IMR-90 (cell line): ENCODE data around the gene PSMD10.

ENCODE experiments used
- BHLHE40 ChIP-seq: fragments of 150-350 bp; IDR thresholded peaks from 2 replicates; pipeline ENCODE4 v1.6.1; 2016; ENCODE audit warnings: mild to moderate bottlenecking, low read depth, low read length
- CEBPB ChIP-seq: IDR thresholded peaks from 2 replicates; pipeline ENCODE4 v1.6.1; 2012; ENCODE audit warnings: low read depth, low read length, improper control_type of control experiment
- FOS ChIP-seq: fragments of 150-350 bp; IDR thresholded peaks from 2 replicates; pipeline ENCODE4 v1.6.1; 2016; ENCODE audit warnings: low read depth, low read length
- MAFK ChIP-seq: IDR thresholded peaks from 2 replicates; pipeline ENCODE4 v1.6.1; 2012; ENCODE audit warnings: low read depth, low read length, improper control_type of control experiment
- MAZ ChIP-seq: IDR thresholded peaks from 2 replicates; pipeline ENCODE4 v1.6.1; 2012; ENCODE audit warnings: low read depth, mild to moderate bottlenecking, low read length, improper control_type of control experiment, moderate library complexity, borderline replicate concordance
- MXI1 ChIP-seq: IDR thresholded peaks from 2 replicates; pipeline ENCODE4 v1.6.1; 2012; ENCODE audit warnings: low read depth, mild to moderate bottlenecking, low read length, moderate library complexity, borderline replicate concordance
- POLR2A ChIP-seq: IDR thresholded peaks from 2 replicates; pipeline ENCODE4 v1.6.1; 2012; ENCODE audit warnings: mild to moderate bottlenecking, low read depth, low read length
- RAD21 ChIP-seq: IDR thresholded peaks from 2 replicates; pipeline ENCODE4 v1.6.1; 2012; ENCODE audit warnings: low read length, improper control_type of control experiment
- TF ChIP-seq, protein P1 (sequence below): conservative IDR thresholded peaks from 2 replicates; pipeline ENCODE4 v1.5.1; 2012; ENCODE audit warnings: mild to moderate bottlenecking, low read depth, low read length, improper control_type of control experiment
- TF ChIP-seq, protein P2 (sequence below): fragments of 150-350 bp; IDR thresholded peaks from 2 replicates; pipeline ENCODE4 v1.6.1; 2017; ENCODE audit warnings: mild to moderate bottlenecking, antibody characterized with exemption, low read length, low read depth
- TF ChIP-seq, protein P3 (sequence below): fragments of 150-350 bp; IDR thresholded peaks from 2 replicates; pipeline ENCODE4 v1.6.1; 2016; ENCODE audit warnings: low read depth, mild to moderate bottlenecking, low read length, moderate library complexity, borderline replicate concordance

DNA sequence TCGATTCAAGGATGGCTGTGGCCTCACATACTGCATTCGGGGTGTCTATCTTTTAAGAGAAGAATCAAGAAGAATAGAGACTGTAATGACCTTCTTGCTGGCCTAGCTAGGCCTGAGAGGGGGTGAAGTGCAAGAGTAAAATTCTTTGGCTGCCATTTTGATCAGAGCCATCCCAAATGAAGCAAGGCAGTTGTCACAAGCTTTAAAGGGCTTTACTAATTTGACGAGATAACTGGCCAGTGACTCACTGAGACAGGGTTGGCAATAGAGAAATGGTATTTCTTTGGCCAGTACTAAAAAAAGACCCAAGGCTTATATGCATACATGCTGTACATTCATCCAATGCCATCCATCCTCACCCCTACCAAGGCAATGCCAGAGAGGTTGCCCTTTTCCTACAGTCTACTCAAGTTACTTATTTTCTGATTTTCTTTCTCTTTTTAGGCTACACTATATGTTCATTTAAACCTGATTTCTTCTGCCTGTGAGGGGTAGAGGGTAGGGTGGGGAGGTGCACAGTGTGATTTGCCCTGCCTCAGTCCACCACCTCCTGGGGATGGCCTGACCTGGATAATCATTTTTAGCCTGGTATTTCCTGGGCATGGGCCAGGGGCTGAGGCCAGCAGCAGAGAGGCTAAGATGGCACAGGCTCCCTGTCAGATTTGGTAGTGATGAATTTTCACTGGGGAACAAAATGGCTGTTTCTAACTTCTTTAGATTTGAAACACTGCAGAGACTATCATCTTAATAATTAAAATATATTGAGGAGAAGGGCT is 32.4 kb upstream of the PSMD10 start:
- TF ChIP-seq MAZ (no peak), POLR2A (no peak), MAFK (no peak), RAD21 (no peak), MXI1 (no peak), CEBPB (no peak), FOS (no peak), BHLHE40 (no peak)
- TF ChIP-seq, protein P1, sequence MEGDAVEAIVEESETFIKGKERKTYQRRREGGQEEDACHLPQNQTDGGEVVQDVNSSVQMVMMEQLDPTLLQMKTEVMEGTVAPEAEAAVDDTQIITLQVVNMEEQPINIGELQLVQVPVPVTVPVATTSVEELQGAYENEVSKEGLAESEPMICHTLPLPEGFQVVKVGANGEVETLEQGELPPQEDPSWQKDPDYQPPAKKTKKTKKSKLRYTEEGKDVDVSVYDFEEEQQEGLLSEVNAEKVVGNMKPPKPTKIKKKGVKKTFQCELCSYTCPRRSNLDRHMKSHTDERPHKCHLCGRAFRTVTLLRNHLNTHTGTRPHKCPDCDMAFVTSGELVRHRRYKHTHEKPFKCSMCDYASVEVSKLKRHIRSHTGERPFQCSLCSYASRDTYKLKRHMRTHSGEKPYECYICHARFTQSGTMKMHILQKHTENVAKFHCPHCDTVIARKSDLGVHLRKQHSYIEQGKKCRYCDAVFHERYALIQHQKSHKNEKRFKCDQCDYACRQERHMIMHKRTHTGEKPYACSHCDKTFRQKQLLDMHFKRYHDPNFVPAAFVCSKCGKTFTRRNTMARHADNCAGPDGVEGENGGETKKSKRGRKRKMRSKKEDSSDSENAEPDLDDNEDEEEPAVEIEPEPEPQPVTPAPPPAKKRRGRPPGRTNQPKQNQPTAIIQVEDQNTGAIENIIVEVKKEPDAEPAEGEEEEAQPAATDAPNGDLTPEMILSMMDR, result no peak
- TF ChIP-seq, protein P2, sequence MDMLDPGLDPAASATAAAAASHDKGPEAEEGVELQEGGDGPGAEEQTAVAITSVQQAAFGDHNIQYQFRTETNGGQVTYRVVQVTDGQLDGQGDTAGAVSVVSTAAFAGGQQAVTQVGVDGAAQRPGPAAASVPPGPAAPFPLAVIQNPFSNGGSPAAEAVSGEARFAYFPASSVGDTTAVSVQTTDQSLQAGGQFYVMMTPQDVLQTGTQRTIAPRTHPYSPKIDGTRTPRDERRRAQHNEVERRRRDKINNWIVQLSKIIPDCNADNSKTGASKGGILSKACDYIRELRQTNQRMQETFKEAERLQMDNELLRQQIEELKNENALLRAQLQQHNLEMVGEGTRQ, result no peak
- TF ChIP-seq, protein P3, sequence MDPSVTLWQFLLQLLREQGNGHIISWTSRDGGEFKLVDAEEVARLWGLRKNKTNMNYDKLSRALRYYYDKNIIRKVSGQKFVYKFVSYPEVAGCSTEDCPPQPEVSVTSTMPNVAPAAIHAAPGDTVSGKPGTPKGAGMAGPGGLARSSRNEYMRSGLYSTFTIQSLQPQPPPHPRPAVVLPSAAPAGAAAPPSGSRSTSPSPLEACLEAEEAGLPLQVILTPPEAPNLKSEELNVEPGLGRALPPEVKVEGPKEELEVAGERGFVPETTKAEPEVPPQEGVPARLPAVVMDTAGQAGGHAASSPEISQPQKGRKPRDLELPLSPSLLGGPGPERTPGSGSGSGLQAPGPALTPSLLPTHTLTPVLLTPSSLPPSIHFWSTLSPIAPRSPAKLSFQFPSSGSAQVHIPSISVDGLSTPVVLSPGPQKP, result no peak
